ENCODE data around the gene GALM. TPM values are rescaled to one million over a fixed set of nuclear protein-coding genes. Genes with fewer than 3 reads are reported as not detected.
"Not testable (repeated sequence)": the region's sequence is repeated elsewhere in the genome, so short reads cannot be mapped to it uniquely, and the experiment has no call there.

Gene GALM
- total RNA-seq, 4 donors from 2014 or later: 6.2 to 104 (median 14.8) TPM

DNA sequence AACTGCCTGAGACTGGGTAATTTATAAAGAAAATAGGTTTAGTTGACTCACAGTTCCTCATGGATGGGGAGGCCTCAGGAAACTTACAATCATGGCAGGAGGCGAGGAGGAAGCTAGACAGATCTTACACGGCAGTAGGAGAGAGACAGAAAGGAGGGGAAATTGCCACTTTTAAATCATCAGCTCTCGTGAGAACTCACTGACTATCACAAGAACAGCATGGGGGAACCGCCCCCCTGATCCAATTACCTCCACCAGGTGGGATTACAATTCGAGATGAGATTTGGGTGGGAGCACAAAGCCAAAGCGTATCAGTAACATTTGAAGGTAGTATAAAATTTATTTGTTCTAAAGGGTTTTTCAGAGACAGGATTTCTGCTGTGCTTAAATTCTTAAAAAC is 5.4 kb downstream of the GALM start:
- no peak overlapping the region for H3K4me3 ChIP-seq
- no peak for DNase-seq
- no peak overlapping the region for H3K27ac ChIP-seq
- intact Hi-C loops (cut with DNase I; ENCODE audit: low total_unique reads): no loop called here
- H3K4me1 ChIP-seq: no peaks in the 10 kb centered on the region
- H3K36me3 ChIP-seq: no peaks in the 10 kb centered on the region
- TF ChIP-seq POLR2A (IDR thresholded peaks at IDR 0.05): no peak
- H3K9me3 ChIP-seq: no peaks in the 10 kb centered on the region
- no peaks in the 10 kb centered on the region for H3K27me3 ChIP-seq

DNA sequence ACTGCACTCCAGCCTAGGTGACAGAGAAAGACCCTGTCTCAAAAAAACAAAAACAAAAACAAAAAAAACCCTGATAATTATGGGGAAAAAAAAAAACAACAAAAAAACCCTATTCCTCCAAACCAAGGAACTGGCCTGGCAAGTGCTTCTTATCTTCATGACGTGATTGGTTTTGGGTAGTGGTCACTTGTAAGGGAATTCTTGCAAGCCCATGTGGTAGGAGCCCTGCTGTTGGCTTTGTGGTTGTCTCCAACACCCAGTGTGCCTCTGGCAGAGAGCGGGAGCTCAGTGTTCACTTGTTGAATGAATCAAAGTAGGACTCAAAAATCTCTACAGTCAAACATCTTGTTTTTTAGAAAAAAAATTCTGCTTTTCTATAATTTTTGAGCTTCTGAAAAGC is 6.0 kb downstream of the GALM start:
- no peaks in the 10 kb centered on the region for H3K4me1 ChIP-seq
- no peak overlapping the region for H3K27ac ChIP-seq
- no peaks in the 10 kb centered on the region for H3K36me3 ChIP-seq
- H3K9me3 ChIP-seq: no peaks in the 10 kb centered on the region
- TF ChIP-seq POLR2A (IDR thresholded peaks at IDR 0.05): no peak
- TF ChIP-seq, protein P1, sequence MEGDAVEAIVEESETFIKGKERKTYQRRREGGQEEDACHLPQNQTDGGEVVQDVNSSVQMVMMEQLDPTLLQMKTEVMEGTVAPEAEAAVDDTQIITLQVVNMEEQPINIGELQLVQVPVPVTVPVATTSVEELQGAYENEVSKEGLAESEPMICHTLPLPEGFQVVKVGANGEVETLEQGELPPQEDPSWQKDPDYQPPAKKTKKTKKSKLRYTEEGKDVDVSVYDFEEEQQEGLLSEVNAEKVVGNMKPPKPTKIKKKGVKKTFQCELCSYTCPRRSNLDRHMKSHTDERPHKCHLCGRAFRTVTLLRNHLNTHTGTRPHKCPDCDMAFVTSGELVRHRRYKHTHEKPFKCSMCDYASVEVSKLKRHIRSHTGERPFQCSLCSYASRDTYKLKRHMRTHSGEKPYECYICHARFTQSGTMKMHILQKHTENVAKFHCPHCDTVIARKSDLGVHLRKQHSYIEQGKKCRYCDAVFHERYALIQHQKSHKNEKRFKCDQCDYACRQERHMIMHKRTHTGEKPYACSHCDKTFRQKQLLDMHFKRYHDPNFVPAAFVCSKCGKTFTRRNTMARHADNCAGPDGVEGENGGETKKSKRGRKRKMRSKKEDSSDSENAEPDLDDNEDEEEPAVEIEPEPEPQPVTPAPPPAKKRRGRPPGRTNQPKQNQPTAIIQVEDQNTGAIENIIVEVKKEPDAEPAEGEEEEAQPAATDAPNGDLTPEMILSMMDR (IDR thresholded peaks at IDR 0.05): no peak
- intact Hi-C loops (cut with DNase I; ENCODE audit: low total_unique reads): no loop called here
- no peak for DNase-seq
- no peak overlapping the region for H3K4me3 ChIP-seq
- no peaks in the 10 kb centered on the region for H3K27me3 ChIP-seq

DNA sequence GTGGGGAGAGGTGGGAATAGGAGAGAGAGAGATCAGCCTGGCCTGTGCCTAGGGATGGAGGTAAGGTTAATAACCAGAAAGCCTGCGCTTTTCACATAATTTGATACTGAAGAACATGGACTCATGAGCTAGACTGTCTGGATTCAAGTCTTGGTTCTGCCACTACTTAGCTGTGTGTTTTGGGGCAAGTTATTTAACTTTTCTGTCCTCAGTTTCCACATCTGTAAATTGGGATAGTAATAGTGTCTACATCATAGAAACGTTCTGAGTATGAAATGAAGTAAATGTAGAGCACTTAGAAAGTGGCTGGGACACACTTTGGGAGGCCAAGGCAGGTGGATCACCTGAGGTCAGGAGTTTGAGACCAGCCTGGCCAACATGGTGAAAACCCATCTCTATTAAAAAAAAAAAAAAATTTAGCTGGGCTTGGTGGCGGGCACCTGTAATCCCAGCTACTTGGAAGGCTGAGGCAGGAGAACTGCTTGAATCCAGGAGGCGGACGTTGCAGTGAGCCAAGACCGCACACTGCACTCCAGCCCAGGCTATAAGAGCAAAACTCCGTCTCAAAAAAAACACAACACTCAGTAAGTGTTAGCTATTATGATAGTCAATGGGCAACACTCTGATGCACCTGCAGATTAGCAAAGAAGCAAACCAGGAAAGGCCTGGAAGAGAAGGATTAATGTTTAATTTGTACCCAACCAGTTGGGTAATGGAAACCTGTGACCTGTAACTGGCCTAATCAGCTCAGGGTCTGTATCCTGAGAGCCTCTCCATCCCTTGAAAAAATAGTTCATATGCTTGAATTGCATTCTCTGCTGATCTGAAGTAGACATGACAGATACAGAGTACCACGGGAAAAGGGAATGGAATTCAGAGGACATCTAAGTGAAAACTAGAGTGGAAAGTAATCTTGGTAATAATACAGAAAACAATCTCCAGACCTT is 6.8 kb downstream of the GALM start:
- Histone ChIP-seq H3K4me3 (no peak overlapping the region), H3K4me1 (no peaks in the 10 kb centered on the region), H3K36me3 (no peaks in the 10 kb centered on the region), H3K27ac (no peak overlapping the region), H3K27me3 (no peaks in the 10 kb centered on the region), H3K9me3 (no peaks in the 10 kb centered on the region)
- no peak for DNase-seq
- intact Hi-C loops (cut with DNase I; ENCODE audit: low total_unique reads): no loop called here
- no peak for TF ChIP-seq POLR2A (IDR thresholded peaks at IDR 0.05)
- TF ChIP-seq, protein P1 (IDR thresholded peaks at IDR 0.05): no peak

DNA sequence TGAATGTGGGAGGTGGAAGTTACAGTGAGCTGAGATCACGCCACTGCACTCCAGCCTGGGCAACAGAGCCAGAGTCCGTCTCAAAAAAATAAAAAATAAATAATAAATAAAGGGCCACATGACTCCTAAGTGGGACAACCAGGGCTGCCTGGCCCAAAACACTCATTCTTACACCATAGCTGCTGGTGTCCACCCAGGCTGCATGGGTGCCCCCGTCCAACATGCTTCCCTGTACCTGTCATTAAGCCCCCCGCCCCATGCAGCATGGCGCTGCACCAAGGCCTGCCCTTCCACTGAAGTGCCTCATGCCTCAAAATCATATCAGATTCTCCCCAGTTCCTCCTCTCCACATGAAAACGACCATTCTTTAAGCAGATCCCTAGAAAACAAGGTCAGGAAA is 10.8 kb downstream of the GALM start:
- no peaks in the 10 kb centered on the region for H3K27me3 ChIP-seq
- no peak overlapping the region for H3K4me3 ChIP-seq
- H3K27ac ChIP-seq: no peak overlapping the region
- no peaks in the 10 kb centered on the region for H3K36me3 ChIP-seq
- TF ChIP-seq, protein P1 (IDR thresholded peaks at IDR 0.05): no peak
- TF ChIP-seq POLR2A (IDR thresholded peaks at IDR 0.05): no peak
- DNase-seq: no peak
- H3K4me1 ChIP-seq: no peaks in the 10 kb centered on the region
- intact Hi-C loops (cut with DNase I; ENCODE audit: low total_unique reads): no loop called here
- H3K9me3 ChIP-seq: no peaks in the 10 kb centered on the region

DNA sequence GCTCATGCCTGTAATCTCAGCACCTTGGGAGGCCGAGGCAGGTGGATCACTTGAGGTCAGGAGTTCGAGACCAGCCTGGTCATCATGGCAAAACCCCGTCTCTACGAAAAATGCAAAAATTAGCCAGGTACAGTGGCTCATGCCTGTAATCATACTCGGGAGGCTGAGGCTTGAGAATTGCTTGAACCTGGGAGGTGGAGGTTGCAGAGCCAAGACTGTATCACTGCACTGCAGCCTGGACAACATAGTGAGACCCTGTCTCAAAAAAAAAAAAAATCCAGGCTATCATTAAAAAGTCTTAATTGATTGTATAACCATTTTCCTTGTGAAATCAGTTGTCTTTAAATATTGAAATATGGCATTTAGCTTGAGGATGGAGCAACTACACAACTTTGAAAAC is 15.0 kb downstream of the GALM start:
- H3K27me3 ChIP-seq; intact Hi-C loops (cut with DNase I; ENCODE audit: low total_unique reads); H3K4me1 ChIP-seq; H3K36me3 ChIP-seq; H3K27ac ChIP-seq; DNase-seq; H3K9me3 ChIP-seq; H3K4me3 ChIP-seq: not testable (repeated sequence)

DNA sequence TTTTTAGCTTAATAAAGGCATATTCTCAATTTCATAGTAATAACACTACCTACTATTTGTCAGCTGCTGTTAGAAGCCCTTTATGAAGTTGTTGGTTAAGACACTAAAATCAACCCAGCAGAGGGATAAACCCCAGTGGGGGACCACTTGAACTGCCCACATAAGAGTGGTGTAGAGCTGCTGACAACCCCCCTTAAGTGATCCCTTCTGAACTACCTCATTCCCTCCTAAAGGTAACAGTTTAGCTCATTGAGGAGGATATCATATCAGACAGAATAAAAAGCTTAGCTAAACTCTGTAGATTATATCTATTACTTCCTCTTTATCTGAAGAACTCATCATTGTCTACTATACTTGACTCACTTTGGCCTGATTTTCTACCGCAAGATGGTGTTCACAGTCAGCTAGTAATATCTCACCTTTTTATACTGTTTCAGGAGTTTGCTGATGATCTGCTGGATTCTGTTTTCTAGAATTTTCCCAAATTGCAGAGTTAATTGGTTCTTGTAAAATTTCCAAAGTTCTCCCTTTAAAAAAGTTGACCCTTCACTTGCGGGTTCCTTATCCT is 16.2 kb downstream of the GALM start:
- Histone ChIP-seq H3K4me3 (no peak overlapping the region), H3K9me3 (no peaks in the 10 kb centered on the region), H3K4me1 (no peaks in the 10 kb centered on the region), H3K27me3 (no peaks in the 10 kb centered on the region), H3K27ac (no peak overlapping the region), H3K36me3 (no peaks in the 10 kb centered on the region)
- DNase-seq: no peak
- intact Hi-C loops (cut with DNase I; ENCODE audit: low total_unique reads): no loop called here
- TF ChIP-seq POLR2A (IDR thresholded peaks at IDR 0.05): no peak
- TF ChIP-seq, protein P1 (IDR thresholded peaks at IDR 0.05): no peak

DNA sequence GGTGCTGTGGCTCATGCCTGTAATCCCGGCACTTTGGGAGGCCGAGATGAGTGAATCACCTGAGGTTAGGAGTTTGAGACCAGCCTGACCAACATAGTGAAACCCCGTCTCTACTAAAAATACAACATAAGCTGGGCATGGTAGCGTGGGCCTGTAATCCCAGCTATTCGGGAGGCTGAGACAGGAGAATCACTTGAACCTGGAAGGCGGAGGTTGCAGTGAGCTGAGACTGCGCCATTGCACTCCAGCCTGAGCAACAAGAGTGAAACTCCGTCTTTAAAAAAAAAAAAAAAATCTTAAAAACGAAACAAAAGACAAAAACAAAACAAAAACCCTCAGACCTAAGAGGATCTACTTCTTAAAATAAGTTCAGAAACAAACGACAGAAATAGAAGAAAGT is 16.7 kb downstream of the GALM start:
- intact Hi-C loops (cut with DNase I; ENCODE audit: low total_unique reads); H3K4me1 ChIP-seq; H3K9me3 ChIP-seq; H3K27me3 ChIP-seq; H3K36me3 ChIP-seq; H3K27ac ChIP-seq; DNase-seq; H3K4me3 ChIP-seq: not testable (repeated sequence)

All from uterus (tissue), 4 donors.